Nephron (organoid): ENCODE data around the gene PARD3.
"Not testable (repeated sequence)": the region's sequence is repeated elsewhere in the genome, so short reads cannot be mapped to it uniquely, and the experiment has no call there.

ENCODE experiments used
- H3K27ac Mint-ChIP-seq, 3 experiments: 2 replicates each; pipeline ENCODE4 v1.8.0; 2020; ENCODE audit warnings: mixed read lengths in 3 of 3, mild to moderate bottlenecking in 2 of 3, moderate library complexity in 1 of 3
- H3K27me3 Mint-ChIP-seq: 2 replicates; pipeline ENCODE4 v1.8.0; 2021; ENCODE audit warnings: low read depth, mild to moderate bottlenecking, moderate library complexity, mixed read lengths
- H3K36me3 Mint-ChIP-seq: 2 replicates; pipeline ENCODE4 v1.8.0; 2020; ENCODE audit warnings: low read depth, mixed read lengths
- H3K4me1 Mint-ChIP-seq: 2 replicates; pipeline ENCODE4 v1.8.0; 2020; ENCODE audit warnings: mixed read lengths
- H3K4me3 Mint-ChIP-seq, 3 experiments: 2 replicates each; pipeline ENCODE4 v1.8.0; 2020; ENCODE audit warnings: mild to moderate bottlenecking in 3 of 3, mixed read lengths in 3 of 3, moderate library complexity in 2 of 3
- H3K9me3 Mint-ChIP-seq: 2 replicates; pipeline ENCODE4 v1.8.0; 2020; ENCODE audit warnings: mixed read lengths
- TF ChIP-seq, protein P1 (sequence below), 3 experiments: fragments of 200-600 bp; sonication (generic); IDR thresholded peaks; one replicate each; pipeline ENCODE4 v1.5.0; 2021; ENCODE audit warnings: antibody characterized with exemption in 3 of 3; ENCODE audit not compliant: unreplicated experiment in 3 of 3

The PARD3 gene

DNA sequence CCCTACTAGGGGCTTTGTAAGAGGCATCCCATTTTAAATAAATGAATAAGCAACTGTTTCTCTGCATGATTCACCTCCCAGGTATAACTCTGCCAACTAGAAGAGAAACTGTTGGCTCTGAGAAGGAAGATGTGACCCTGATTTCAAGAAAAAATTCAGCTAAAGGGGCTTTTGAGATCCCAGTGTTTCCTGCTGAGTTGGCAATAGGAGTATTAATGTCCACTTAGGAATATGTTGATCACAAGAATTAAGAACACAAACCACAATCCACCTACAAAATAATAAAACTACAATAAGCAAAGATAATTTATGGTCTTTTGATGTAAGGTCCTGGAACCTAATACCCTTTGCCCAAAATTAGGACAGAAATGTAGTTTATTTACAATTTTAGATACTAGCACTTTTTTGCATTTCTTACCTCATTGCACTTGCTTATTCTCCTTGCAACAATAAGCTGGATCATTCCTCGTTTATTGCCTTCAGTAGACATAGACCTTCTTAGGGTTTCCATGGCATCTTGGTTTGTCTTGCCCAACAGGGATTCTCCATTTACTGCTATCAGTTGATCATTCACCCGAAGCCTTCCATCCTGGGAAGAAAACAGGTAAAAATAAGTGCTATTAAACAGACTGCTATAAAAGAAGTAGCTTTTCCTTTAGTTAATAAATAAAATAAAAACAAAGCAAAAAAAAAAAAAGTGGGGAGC, 456.2 kb downstream of the PARD3 start:
- peak overlapping the region in 2 of 3 experiments; percentile 51 to 68 for H3K27ac Mint-ChIP-seq
- no peaks in the 10 kb centered on the region for H3K9me3 Mint-ChIP-seq
- no peak overlapping the region for H3K4me3 Mint-ChIP-seq
- no peaks in the 10 kb centered on the region for H3K27me3 Mint-ChIP-seq
- peaks cover 61% of the 10 kb centered on the region for H3K36me3 Mint-ChIP-seq
- TF ChIP-seq, protein P1, sequence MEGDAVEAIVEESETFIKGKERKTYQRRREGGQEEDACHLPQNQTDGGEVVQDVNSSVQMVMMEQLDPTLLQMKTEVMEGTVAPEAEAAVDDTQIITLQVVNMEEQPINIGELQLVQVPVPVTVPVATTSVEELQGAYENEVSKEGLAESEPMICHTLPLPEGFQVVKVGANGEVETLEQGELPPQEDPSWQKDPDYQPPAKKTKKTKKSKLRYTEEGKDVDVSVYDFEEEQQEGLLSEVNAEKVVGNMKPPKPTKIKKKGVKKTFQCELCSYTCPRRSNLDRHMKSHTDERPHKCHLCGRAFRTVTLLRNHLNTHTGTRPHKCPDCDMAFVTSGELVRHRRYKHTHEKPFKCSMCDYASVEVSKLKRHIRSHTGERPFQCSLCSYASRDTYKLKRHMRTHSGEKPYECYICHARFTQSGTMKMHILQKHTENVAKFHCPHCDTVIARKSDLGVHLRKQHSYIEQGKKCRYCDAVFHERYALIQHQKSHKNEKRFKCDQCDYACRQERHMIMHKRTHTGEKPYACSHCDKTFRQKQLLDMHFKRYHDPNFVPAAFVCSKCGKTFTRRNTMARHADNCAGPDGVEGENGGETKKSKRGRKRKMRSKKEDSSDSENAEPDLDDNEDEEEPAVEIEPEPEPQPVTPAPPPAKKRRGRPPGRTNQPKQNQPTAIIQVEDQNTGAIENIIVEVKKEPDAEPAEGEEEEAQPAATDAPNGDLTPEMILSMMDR (IDR thresholded peaks at IDR 0.05; ENCODE audit: unreplicated experiment in 3 of 3), result no peak
- no peaks in the 10 kb centered on the region for H3K4me1 Mint-ChIP-seq

DNA sequence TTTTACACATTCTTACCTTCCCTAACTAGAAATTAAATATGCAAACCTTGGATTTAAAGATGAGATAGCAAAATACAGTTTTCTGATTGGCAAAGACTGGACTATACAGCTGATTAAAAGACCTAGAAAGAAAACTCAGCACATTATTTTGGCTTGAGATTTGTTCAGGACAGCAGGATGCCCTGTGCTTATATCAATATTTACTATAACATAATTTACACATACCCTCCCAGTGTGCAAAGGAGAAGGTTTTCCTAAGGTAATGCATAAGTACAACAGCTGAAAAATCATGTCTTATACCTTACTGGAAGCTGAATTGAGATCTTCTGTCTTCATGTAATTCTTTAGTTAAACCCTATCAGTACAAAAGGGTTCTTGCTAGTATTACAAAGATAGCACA, 458.6 kb downstream of the PARD3 start:
- Mint-ChIP-seq H3K27me3 (no peaks in the 10 kb centered on the region), H3K4me1 (no peaks in the 10 kb centered on the region)

DNA sequence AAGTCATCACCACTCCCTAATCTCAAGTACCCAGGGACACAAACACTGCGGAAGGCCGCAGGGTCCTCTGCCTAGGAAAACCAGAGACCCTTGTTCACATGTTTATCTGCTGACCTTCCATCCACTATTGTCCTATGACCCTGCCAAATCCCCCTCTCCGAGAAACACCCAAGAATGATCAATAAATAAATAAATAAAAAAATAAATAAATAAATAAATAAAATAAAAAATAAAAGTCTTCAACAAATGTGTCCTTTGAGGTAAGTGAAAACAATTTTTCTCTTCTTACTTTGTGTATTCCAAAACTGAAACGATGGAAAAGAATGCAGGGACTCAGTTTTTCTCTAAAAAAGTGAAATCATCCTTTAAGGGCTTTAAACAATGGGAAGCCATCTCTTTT, 461.6 kb downstream of the PARD3 start:
- not testable (repeated sequence) for H3K4me3 Mint-ChIP-seq, H3K27ac Mint-ChIP-seq, H3K9me3 Mint-ChIP-seq, H3K27me3 Mint-ChIP-seq, H3K4me1 Mint-ChIP-seq
- peaks cover 77% of the 10 kb centered on the region for H3K36me3 Mint-ChIP-seq

More for the DNA sequence above, 458.6 kb downstream of the PARD3 start:
- peak overlapping the region in 2 of 3 experiments; percentile 25 to 61 for H3K27ac Mint-ChIP-seq
- peaks cover 71% of the 10 kb centered on the region for H3K36me3 Mint-ChIP-seq
- TF ChIP-seq, protein P1 (IDR thresholded peaks at IDR 0.05; ENCODE audit: unreplicated experiment in 3 of 3), result no peak
- H3K4me3 Mint-ChIP-seq, result no peak overlapping the region
- no peaks in the 10 kb centered on the region for H3K9me3 Mint-ChIP-seq

DNA sequence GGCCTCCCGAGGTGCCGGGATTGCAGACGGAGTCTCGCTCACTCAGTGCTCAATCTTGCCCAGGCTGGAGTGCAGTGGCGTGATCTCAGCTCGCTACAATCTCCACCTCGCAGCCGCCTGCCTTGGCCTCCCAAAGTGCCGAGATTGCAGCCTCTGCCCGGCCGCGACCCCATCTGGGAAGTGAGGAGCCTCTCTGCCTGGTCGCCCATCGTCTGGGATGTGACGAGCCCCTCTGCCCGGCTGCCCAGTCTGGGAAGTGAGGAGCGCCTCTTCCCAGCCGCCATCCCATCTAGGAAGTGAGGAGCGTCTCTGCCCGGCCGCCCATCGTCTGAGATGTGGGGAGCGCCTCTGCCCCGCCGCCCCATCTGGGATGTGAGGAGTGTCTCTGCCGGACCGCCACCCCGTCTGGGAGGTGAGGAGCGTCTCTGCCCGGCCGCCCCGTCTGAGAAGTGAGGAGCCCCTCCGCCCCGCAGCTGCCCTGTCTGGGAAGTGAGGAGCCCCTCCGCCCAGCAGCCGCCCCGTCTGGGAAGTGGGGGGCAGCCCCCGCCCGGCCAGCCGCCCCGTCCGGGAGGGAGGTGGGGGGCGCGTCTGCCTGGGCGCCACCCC, 462.4 kb downstream of the PARD3 start:
- H3K27me3 Mint-ChIP-seq, H3K4me1 Mint-ChIP-seq, H3K4me3 Mint-ChIP-seq, H3K9me3 Mint-ChIP-seq, H3K27ac Mint-ChIP-seq: not testable (repeated sequence)
- H3K36me3 Mint-ChIP-seq, result peaks cover 76% of the 10 kb centered on the region

DNA sequence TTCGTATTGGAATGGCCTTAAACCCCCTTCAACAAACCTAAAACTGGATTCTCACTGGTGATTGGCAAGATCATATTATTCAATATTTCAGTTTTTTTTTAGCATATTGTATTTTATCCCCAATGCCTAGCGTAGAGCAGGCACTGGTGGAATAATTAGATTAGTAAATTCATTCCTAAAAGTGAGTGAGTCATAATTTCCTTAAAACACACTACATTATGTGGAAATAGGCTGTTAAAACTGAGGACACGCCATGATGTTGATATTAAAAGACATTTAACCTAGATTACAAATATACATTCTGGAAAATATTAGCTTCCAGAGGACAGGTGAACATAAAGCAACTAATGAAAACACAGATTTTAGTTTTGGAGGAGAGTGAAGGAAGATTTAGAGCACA, 463.9 kb downstream of the PARD3 start:
- TF ChIP-seq, protein P1 (IDR thresholded peaks at IDR 0.05; ENCODE audit: unreplicated experiment in 3 of 3), result no peak
- Mint-ChIP-seq H3K4me3 (no peak overlapping the region), H3K9me3 (no peaks in the 10 kb centered on the region), H3K27me3 (no peaks in the 10 kb centered on the region), H3K4me1 (peaks cover 9% of the 10 kb centered on the region), H3K36me3 (peaks cover 74% of the 10 kb centered on the region), H3K27ac (peak overlapping the region in 2 of 3 experiments; percentile 0 to 43)

DNA sequence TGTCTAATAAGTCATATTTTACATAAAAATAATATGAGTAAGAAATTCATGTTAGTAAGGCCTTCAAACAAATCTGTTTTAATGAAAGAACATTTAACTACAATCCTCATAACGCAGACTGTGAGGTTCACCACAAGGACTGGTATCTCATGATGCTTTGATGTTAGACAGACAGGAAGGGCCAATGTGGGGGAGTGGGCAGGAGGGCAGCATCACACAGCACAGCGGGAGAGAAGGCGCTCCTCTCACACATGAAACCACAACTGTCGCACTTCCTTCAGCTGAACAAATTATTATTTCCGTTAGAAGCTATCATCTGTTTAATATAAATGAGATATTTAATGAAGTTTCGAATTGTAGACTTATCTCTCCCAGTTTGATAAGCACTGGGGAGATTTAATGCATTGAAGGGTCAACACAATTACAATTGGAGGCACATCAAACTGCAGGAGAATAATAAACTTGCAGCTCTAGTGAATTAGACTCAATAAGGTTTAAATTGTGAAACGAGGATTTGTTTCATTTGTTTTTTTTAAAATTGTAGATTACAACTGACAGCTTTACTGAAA, 466.1 kb downstream of the PARD3 start:
- H3K4me3 Mint-ChIP-seq, result no peak overlapping the region
- TF ChIP-seq, protein P1 (IDR thresholded peaks at IDR 0.05; ENCODE audit: unreplicated experiment in 3 of 3), result no peak
- H3K9me3 Mint-ChIP-seq, result no peaks in the 10 kb centered on the region
- peaks cover 16% of the 10 kb centered on the region for H3K4me1 Mint-ChIP-seq
- no peaks in the 10 kb centered on the region for H3K27me3 Mint-ChIP-seq
- no peak overlapping the region for H3K27ac Mint-ChIP-seq
- H3K36me3 Mint-ChIP-seq, result peaks cover 70% of the 10 kb centered on the region

DNA sequence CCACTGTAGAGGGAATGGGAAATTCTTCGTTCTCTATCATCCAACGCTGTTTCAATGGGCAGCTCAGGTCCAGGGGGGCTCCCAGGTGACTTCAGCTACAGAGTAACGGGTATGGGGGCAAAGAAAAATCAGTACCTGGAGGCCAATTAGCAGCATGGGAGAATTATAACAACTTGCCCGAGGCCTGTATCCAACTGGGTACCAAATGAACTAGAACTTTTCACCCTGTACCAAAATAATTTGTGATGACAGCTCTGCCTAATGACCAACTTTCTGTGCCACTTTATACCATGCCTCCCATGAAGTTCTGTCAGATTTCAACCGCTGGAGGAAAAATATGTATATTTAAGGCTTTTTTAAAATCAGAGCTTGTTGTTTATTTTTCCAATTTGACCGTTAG, 467.1 kb downstream of the PARD3 start:
- TF ChIP-seq, protein P1 (IDR thresholded peaks at IDR 0.05; ENCODE audit: unreplicated experiment in 3 of 3), result no peak
- Mint-ChIP-seq H3K27ac (no peak overlapping the region), H3K4me3 (no peak overlapping the region), H3K36me3 (peaks cover 62% of the 10 kb centered on the region), H3K27me3 (no peaks in the 10 kb centered on the region), H3K4me1 (peaks cover 16% of the 10 kb centered on the region), H3K9me3 (no peaks in the 10 kb centered on the region)
